T47D (cell line): Measurements from ENCODE around the gene SOBP.

Source experiments
- DNase-seq, 2 experiments: peaks; one replicate each; pipeline versions ENCODE4 v3.0.0 to v3.0.0-alpha.2; 2011 to 2012; ENCODE audit warnings: low read depth in 1 of 2, low spot score in 1 of 2
- JUND ChIP-seq: IDR thresholded peaks from 2 replicates; pipeline ENCODE4 v1.6.1; 2012; ENCODE audit warnings: low read depth
- in situ Hi-C: cut with HindIII; loops from 2 replicates; pipeline ENCODE4 v1.10.0; 2016; ENCODE audit warnings: low sequenced_read_pairs, low pct_unique_long_range_greater_than_20kb

Gene SOBP

DNA sequence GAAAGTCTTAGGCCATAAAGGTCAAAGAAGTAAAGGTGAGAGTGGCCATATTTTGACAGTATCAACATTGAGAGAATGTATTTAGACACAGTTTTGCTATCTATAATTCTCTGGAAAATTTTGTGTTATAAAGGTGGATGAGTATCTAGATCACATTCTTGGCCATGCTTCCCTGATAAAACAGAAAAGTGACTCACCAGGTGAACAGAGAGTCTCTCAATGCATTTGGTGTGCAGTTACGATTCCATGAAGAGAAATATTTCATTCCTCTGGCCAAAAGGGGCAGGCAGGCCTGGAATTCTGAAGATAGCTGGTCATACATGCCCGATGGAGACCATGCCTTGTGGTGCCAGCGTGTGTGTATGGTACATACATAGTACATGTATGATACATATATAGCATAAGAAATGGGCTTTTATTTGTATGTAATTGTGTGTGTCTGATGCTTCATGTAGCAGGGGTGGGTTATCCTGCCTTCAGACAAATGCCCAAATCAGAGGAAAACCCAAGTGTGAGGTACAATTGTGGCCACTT, 164.0 kb downstream of the SOBP start:
- in situ Hi-C loops = no loop called here

DNA sequence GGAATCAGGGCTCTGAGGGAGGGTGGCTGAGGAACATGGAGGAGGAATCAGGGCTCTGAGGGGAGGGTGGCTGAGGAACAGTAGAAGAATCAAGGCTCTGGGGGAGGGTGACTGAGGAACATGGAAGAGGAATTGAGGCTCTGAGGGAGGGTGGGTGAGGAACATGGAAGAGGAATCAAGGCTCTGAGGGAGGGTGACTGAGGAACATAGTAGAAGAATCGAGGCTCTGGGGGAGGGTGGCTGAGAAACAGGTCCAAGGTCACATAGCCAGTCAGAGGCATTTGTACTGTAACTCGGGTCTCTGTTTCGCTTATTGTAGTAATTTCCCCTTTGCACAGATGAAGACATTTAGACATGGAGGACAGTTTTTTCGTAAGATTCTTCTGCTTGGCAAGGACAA, 164.8 kb downstream of the SOBP start:
- DNase-seq = no peak
- in situ Hi-C loops = no loop called here
- no peak for TF ChIP-seq JUND

More for the DNA sequence above, 164.0 kb downstream of the SOBP start:
- TF ChIP-seq JUND = no peak
- DNase-seq = no peak

DNA sequence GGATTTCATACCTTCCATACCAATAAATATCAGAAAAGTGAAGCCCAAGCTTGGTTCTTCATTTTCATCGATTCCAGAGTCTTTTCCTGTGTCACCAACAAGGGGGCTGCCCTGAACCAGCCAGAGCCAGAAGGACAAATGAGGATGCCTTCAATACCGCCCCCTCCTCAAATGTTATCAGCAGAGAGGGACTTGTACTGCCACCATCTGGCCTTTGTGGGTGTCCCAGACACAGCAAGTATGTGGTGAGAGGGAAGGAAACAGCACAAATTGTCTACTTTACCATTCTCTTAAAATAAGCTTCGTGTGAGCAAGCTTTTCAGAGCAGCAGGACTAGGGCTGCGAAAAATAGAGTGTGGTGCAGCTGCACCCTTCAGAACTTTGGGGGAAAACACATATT, 165.3 kb downstream of the SOBP start:
- in situ Hi-C loops = no loop called here
- DNase-seq = no peak
- TF ChIP-seq JUND = no peak

DNA sequence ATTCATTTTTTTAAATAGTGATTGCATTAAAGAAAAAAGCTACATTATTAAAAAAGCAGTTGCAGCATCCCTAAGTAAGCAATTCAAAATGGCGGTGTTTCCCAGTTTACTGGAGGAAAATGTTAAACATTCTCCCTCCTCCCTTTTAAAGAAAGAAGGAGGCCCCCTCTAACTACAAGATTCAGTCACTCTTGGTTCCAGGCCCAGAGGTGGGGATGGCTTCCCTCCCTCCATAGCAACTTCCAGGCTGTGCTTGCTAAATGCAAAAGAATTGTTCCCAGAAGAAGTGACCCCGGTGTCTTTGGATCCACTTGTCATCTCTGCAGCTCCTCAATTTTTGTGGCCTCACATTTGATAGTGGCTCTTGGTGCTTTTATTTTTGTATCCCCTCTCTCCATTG, 165.9 kb downstream of the SOBP start:
- in situ Hi-C loops = no loop called here
- DNase-seq = no peak
- no peak for TF ChIP-seq JUND

DNA sequence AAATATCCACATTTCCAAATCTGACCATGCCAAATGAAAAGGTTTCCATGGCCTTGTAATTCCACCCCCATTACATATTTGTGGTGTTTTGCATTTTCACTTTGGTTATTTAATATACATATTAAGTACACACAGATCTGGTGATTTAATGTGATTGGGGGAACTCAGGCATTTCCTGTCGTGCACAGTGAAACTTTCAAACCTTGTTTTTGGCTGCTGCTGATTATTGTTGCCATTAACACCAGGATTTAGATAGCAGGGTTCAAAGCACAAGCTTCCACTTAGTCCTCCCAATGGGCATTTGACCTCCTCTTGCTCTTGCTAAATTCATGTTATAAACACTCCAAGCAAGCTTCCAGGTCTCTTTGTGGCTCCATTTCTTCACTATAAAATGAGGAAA, 166.5 kb downstream of the SOBP start:
- no peak for TF ChIP-seq JUND
- in situ Hi-C loops = no loop called here
- DNase-seq = no peak

DNA sequence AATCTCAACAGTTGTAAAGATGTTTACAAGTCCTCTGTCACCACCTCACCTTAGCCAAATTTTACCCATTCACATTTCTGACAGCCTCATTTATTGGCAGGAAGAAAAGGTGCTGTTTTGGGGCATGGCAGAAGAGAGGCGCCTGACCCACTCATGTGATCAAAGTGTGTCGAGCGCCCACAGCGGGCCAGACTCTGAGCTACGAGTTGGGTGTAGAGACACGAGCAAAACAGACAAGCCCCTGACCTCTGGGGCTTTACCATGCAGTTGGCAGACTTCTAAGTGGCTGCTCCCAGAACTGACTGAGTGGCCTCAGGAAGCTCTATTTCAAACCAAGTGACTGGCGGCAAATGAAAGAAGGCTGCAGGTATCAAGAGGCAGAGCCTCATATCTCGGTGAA, 167.0 kb downstream of the SOBP start:
- DNase-seq = no peak
- in situ Hi-C loops = no loop called here
- no peak for TF ChIP-seq JUND

DNA sequence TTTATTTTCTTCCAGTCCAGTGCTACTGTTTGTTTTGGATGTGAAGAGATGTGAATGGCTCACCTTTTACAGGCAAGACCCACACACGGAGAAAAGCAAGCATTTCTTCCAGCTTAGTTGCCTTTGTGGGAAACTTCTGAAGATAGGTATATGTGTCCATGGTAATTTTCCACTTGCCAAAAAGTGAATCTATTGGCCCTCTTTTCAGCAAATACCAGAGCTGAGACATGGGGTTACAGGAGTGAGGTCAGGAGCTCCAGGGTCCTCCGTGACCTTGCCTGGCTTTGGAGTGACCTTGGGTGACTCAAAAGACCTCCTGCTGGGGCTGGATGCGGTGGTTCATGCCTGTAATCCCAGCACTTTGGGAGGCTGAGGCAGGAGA, 167.4 kb downstream of the SOBP start:
- DNase-seq = no peak
- no peak for TF ChIP-seq JUND
- in situ Hi-C loops = no loop called here

DNA sequence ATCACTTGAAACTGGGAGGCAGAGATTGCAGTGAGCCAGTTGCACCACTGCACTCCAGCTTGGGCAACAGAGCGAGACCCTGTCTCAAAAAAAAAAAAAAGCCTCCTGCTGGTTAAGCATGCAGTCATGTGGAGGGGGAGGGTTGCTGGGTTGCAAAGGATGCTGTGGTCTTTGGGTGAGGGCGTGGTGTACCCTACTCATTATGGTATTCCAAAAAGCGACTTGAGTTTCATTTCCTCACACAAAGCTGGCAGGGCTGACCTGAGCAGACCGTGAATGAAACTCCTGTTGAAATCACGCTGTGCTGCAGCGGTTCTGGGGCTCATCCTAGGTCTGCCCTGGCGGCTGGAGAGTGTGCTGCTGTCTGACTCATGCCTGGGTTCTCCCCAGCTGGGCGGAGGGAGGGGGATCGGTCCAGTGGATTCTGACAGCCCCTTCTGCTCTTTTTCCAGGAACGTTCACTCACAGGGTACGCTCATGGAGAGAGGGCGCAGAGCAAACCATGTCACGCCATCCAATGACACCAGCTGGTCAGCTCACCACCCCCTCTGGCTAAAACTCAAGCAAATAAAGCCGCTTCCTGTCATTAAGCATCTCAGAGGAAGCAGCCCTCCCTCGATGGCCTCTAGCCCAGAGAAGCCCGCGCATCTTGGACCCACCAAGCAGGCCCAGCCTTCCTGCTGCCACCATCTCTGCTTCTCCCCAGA, 168.0 kb downstream of the SOBP start:
- in situ Hi-C loops = no loop called here
- DNase-seq = no peak
- no peak for TF ChIP-seq JUND

DNA sequence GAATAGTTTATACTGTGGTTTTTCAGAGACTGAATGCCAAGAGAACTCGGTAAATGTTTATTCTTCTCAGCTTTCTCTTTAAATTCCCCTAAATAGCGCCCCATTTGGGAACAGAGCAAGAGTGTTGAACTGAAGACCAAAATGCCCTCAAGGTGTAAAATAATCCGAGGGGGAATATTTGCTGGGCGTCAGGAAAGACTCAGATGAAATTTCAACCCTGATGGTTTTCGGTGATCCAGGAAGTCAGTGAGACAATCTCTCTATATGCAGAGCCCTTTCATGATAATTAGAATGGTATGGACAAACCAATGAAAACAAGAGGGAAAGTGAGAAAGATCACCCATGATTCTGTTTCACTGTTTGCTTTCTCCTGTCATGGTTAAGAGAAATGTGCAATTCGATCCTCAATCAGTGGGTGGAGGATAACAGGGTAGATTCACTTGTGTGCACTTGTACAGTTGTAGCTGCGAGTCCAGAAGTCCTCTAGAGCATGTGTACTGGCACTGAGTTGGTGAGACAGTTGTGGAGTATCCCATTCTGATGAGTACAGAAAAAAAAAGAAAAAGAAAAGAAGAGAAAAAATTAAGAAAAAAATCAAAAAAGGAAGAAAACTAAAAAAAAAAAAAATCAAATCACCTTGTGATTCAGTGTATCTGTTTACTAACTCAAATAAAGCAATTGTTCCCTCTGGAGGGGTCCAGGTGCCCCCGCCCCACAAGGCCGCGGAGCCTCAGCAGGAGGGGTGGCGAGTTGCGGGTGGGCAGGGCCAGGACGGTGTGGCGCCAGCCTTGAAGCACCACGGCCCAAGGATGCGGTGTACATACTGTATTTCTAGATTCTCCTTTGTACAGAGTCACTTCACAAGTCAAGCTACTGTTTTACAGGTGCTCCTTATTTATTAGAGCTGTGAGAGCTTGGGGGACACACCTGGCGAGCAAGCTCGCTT, 169.3 kb downstream of the SOBP start:
- in situ Hi-C loops = no loop called here
- DNase-seq = peak in 1 of 2 experiments; percentile 57
- TF ChIP-seq JUND = no peak

DNA sequence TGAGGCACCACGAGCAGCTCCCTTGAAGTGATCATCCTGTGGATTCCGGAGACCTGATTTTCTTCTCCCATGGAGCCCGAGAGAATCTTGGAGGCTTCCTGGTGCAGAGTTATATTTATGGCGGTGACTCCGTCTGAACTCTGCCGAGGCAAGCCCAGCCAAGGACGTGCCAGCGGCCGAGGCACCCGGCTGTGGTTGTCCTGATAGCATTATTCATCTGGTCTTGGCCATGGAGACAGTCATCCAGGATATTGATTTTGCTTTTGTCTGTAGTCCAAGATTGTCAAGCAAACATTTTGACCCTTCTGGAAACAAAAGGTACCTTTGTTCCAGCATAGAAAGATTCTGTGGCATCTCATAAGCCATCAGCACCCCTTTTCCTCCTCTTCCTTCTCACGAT, 170.9 kb downstream of the SOBP start:
- in situ Hi-C loops = no loop called here
- no peak for DNase-seq
- TF ChIP-seq JUND = no peak

DNA sequence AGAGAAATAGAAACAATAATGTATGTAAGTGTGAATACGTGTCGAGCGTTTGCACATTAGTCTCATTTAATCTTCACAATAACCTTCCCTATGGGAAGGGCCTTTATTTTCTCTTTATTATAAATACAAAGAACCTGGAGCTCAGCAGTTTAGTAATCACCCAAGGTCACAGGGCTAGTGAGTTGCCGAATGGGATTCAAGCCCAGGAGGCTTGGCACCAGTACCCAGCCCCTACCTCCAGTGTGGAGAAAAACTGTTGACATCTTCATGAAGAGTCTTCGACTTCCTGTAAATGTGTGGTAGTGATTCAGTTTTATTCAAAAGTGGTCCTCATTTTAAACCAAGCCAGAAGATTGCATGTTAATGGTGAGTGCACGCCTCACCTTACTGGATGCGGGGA, 171.4 kb downstream of the SOBP start:
- in situ Hi-C loops = no loop called here

DNA sequence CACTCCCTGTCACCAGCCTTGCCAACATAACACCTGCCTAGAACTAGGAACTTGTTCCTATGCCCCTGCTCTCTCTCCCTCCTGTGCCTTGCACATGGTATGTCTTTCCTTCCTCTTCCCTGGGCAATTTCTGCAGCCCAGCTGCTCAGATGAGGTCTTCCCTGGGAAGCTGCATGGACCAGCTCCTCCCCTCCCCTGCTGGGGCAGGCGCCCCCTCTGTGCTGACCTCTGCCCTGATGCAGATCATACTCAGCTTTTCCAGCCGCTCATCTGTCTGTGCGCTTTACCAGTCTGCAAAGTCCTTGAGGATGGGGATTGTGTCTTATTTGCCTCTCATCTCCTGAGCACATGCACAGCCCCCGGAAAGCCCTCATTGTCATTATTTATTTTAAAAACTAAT, 172.4 kb downstream of the SOBP start:
- in situ Hi-C loops = no loop called here
- no peak for DNase-seq
- TF ChIP-seq JUND = no peak

More for the DNA sequence above, 171.4 kb downstream of the SOBP start:
- DNase-seq = no peak
- no peak for TF ChIP-seq JUND

DNA sequence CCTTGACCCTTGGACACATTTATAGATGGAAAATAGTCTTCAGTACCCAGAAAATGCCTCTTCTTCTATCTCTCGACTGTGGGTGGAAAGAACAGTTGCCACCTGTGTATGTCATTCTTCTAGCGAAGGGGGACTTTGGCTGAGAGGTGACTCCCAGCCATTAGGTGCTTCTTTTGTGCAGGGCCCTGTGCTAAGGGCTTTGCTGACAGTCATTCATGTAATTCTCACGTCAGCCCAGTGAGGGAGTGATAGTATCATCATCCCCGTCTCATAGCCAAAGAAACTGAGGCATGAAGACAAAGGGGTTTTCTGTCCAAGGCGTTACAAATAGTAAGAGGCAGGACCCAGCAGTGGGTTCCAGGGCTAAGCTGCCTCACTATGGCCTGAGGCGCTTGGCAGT, 173.4 kb downstream of the SOBP start:
- in situ Hi-C loops = no loop called here
- TF ChIP-seq JUND = no peak
- DNase-seq = no peak
